ENCODE results near the gene RASGRF1. TPM values are rescaled to one million over a fixed set of nuclear protein-coding genes. Genes with fewer than 3 reads are reported as not detected.

RASGRF1 gene
- total RNA-seq, 2 experiments from 2014 or later = not detected

GRCh38 chr15:78982736-78983135 is 107.8 kb downstream of the RASGRF1 start:
- DNase-seq = no peak
- Mint-ChIP-seq H3K36me3 (ENCODE audit: low read depth) (no peaks in the 10 kb centered on the region), H3K4me1 (ENCODE audit: low read depth) (no peaks in the 10 kb centered on the region), H3K27ac (no peak overlapping the region), H3K4me3 (no peak overlapping the region), H3K27me3 (peaks cover 2% of the 10 kb centered on the region), H3K9me3 (no peaks in the 10 kb centered on the region)
- peaks cover 4% of the 10 kb centered on the region for H3K4me1 ChIP-seq (ENCODE audit: insufficient read depth, low read length)
- H3K27ac ChIP-seq (ENCODE audit: low read depth in 1 of 2, low read length in 2 of 2) = no peak overlapping the region
- no peak overlapping the region for H3K4me3 ChIP-seq (ENCODE audit: low read length)
- H3K36me3 ChIP-seq (ENCODE audit: insufficient read depth, low read length) = no peaks in the 10 kb centered on the region
- intact Hi-C loops (cut with DNase I, micrococcal nuclease) = no loop called here
- no peak for ATAC-seq (ENCODE audit: poor library complexity)
- H3K9me3 ChIP-seq (ENCODE audit: control insufficient read depth in 1 of 2, insufficient read depth in 1 of 2, low read length in 2 of 2) = no peaks in the 10 kb centered on the region
- POLR2A ChIA-PET = no interaction called here
- H3K27me3 ChIP-seq (ENCODE audit: control insufficient read depth in 1 of 2, insufficient read depth in 2 of 2, low read length in 2 of 2) = no peaks in the 10 kb centered on the region
- no peak for TF ChIP-seq CTCF (IDR thresholded peaks at IDR 0.05)
- CTCF ChIA-PET = no interaction called here

- no peaks in the 10 kb centered on the region for H3K4me1 Mint-ChIP-seq (ENCODE audit: low read depth)
- ChIA-PET CTCF (no interaction called here), POLR2A (no interaction called here)
- ATAC-seq (ENCODE audit: poor library complexity) = no peak
- no peaks in the 10 kb centered on the region for H3K27me3 Mint-ChIP-seq
- no peak overlapping the region for H3K27ac Mint-ChIP-seq
- peaks cover 12% of the 10 kb centered on the region for H3K4me1 ChIP-seq (ENCODE audit: insufficient read depth, low read length)
- no peaks in the 10 kb centered on the region for H3K9me3 ChIP-seq (ENCODE audit: control insufficient read depth in 1 of 2, insufficient read depth in 1 of 2, low read length in 2 of 2)
- no peak for DNase-seq
- no peak for TF ChIP-seq CTCF (IDR thresholded peaks at IDR 0.05)
- no peak overlapping the region for H3K4me3 Mint-ChIP-seq
- H3K27me3 ChIP-seq (ENCODE audit: control insufficient read depth in 1 of 2, insufficient read depth in 2 of 2, low read length in 2 of 2) = no peaks in the 10 kb centered on the region
- H3K4me3 ChIP-seq (ENCODE audit: low read length) = no peak overlapping the region
- H3K36me3 ChIP-seq (ENCODE audit: insufficient read depth, low read length) = no peaks in the 10 kb centered on the region
- no peaks in the 10 kb centered on the region for H3K36me3 Mint-ChIP-seq (ENCODE audit: low read depth)
- H3K9me3 Mint-ChIP-seq = no peaks in the 10 kb centered on the region
- H3K27ac ChIP-seq (ENCODE audit: low read depth in 1 of 2, low read length in 2 of 2) = no peak overlapping the region
- intact Hi-C loops (cut with DNase I, micrococcal nuclease) = no loop called here
Observed at GRCh38 chr15:78981532-78982313, 108.9 kb downstream of the RASGRF1 start.

- TF ChIP-seq CTCF (IDR thresholded peaks at IDR 0.05) = no peak
- H3K36me3 ChIP-seq (ENCODE audit: insufficient read depth, low read length) = no peaks in the 10 kb centered on the region
- CTCF ChIA-PET = no interaction called here
- Mint-ChIP-seq H3K36me3 (ENCODE audit: low read depth) (no peaks in the 10 kb centered on the region), H3K27ac (no peak overlapping the region), H3K4me1 (ENCODE audit: low read depth) (no peaks in the 10 kb centered on the region), H3K9me3 (no peaks in the 10 kb centered on the region), H3K27me3 (no peaks in the 10 kb centered on the region), H3K4me3 (no peak overlapping the region)
- intact Hi-C loops (cut with DNase I, micrococcal nuclease) = loop anchor here in 1 of 2 experiments (1.0 kb wide), 1 partner anchor 70 kb away; no protein-coding TSS in a partner anchor
- H3K4me1 ChIP-seq (ENCODE audit: insufficient read depth, low read length) = peaks cover 13% of the 10 kb centered on the region
- no peak for ATAC-seq (ENCODE audit: poor library complexity)
- no peaks in the 10 kb centered on the region for H3K9me3 ChIP-seq (ENCODE audit: control insufficient read depth in 1 of 2, insufficient read depth in 1 of 2, low read length in 2 of 2)
- H3K27me3 ChIP-seq (ENCODE audit: control insufficient read depth in 1 of 2, insufficient read depth in 2 of 2, low read length in 2 of 2) = no peaks in the 10 kb centered on the region
- H3K27ac ChIP-seq (ENCODE audit: low read depth in 1 of 2, low read length in 2 of 2) = no peak overlapping the region
- no peak overlapping the region for H3K4me3 ChIP-seq (ENCODE audit: low read length)
- POLR2A ChIA-PET = no interaction called here
- DNase-seq = peak in 6 of 14 experiments; percentile 8 to 66 (median 46)
Observed at GRCh38 chr15:78979456-78980320, 110.9 kb downstream of the RASGRF1 start.
